ENCODE data around the gene CLEC4E. TPM values are rescaled to one million over a fixed set of nuclear protein-coding genes. Genes with fewer than 3 reads are reported as not detected.

CLEC4E gene
- total RNA-seq, 6 experiments from 2014 or later: 0.42 to 3.1 (median 0.99) TPM

GRCh38 chr12:8554451-8555195, 13.9 kb upstream of the CLEC4E start:
- TF ChIP-seq POLR2A (IDR thresholded peaks at IDR 0.05): no peak
- ATAC-seq: no peak
- no peak overlapping the region for H3K27ac ChIP-seq
- H3K4me1 ChIP-seq: no peaks in the 10 kb centered on the region
- no peaks in the 10 kb centered on the region for H3K36me3 ChIP-seq
- WGBS (ENCODE audit: insufficient coverage, low coverage, low lambda C conversion rate, missing lambda C conversion rate): 77% methylated on average over 5 of the region's 5 CpGs
- H3K9me3 ChIP-seq: no peaks in the 10 kb centered on the region
- H3K27me3 ChIP-seq: no peaks in the 10 kb centered on the region
- intact Hi-C loops (cut with DNase I): no loop called here
- DNase-seq: no peak
- no peak overlapping the region for H3K4me3 ChIP-seq

- no peak for TF ChIP-seq POLR2A (IDR thresholded peaks at IDR 0.05)
- no peak for TF ChIP-seq CTCF (IDR thresholded peaks at IDR 0.05)
- Histone ChIP-seq H3K4me3 (no peak overlapping the region), H3K36me3 (no peaks in the 10 kb centered on the region), H3K4me1 (no peaks in the 10 kb centered on the region), H3K27me3 (no peaks in the 10 kb centered on the region), H3K27ac (no peak overlapping the region), H3K9me3 (no peaks in the 10 kb centered on the region)
- WGBS (ENCODE audit: insufficient coverage, low coverage, low lambda C conversion rate, missing lambda C conversion rate): 71% methylated on average over 6 of the region's 6 CpGs
- ATAC-seq (no peak), DNase-seq (no peak)
- intact Hi-C loops (cut with DNase I): no loop called here
These were observed 12.5 kb upstream of the CLEC4E start for GRCh38 chr12:8553088-8553627.

GRCh38 chr12:8549381-8549780, 8.7 kb upstream of the CLEC4E start:
- 58% methylated on average over 4 of the region's 5 CpGs for WGBS (ENCODE audit: insufficient coverage, low coverage, low lambda C conversion rate, missing lambda C conversion rate)
- no peak for TF ChIP-seq CTCF (IDR thresholded peaks at IDR 0.05)
- no peak for TF ChIP-seq POLR2A (IDR thresholded peaks at IDR 0.05)
- no peak for DNase-seq
- Histone ChIP-seq H3K27ac (no peak overlapping the region), H3K4me3 (no peak overlapping the region), H3K4me1 (no peaks in the 10 kb centered on the region), H3K27me3 (no peaks in the 10 kb centered on the region), H3K36me3 (no peaks in the 10 kb centered on the region), H3K9me3 (no peaks in the 10 kb centered on the region)
- intact Hi-C loops (cut with DNase I): loop anchor here in 1 of 2 donors (10.0 kb wide), 1 partner anchor 55 kb away; no protein-coding TSS in a partner anchor
- no peak for ATAC-seq

DNA sequence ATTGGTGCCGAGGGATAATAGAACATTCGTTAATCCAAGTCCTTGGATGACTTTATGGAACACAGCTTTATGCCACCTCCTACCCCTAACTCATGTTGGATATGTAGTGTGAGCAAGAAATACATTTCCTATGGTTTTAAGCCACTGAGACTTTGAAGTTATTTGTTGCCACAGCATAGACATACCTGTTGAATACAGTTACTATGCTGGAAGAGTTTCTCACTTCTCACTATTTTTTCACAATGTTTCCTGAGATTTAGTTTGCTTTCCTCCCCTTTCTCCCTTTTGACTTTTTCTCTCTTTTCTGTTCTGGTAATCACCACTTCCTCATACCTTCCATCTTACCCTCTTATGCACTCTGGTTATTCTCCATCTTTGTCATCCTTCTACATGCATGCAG, 7.5 kb upstream of the CLEC4E start:
- H3K4me3 ChIP-seq: no peak overlapping the region
- no peak overlapping the region for H3K27ac ChIP-seq
- intact Hi-C loops (cut with DNase I): loop anchor here in 1 of 2 donors (10.0 kb wide), 1 partner anchor 57 kb away; no protein-coding TSS in a partner anchor
- DNase-seq (no peak), ATAC-seq (no peak)
- no peaks in the 10 kb centered on the region for H3K4me1 ChIP-seq
- 68% methylated on average over 2 of the region's 2 CpGs for WGBS (ENCODE audit: insufficient coverage, low coverage, low lambda C conversion rate, missing lambda C conversion rate)
- no peaks in the 10 kb centered on the region for H3K36me3 ChIP-seq
- TF ChIP-seq POLR2A (IDR thresholded peaks at IDR 0.05) (no peak), CTCF (IDR thresholded peaks at IDR 0.05) (no peak)
- no peaks in the 10 kb centered on the region for H3K27me3 ChIP-seq
- no peaks in the 10 kb centered on the region for H3K9me3 ChIP-seq

- H3K4me3 ChIP-seq: no peak overlapping the region
- TF ChIP-seq POLR2A (IDR thresholded peaks at IDR 0.05) (no peak), CTCF (IDR thresholded peaks at IDR 0.05) (no peak)
- no peaks in the 10 kb centered on the region for H3K9me3 ChIP-seq
- H3K27ac ChIP-seq: no peak overlapping the region
- no peaks in the 10 kb centered on the region for H3K36me3 ChIP-seq
- DNase-seq (no peak), ATAC-seq (no peak)
- H3K27me3 ChIP-seq: no peaks in the 10 kb centered on the region
- 33% methylated on average over 2 of the region's 2 CpGs for WGBS (ENCODE audit: insufficient coverage, low coverage, low lambda C conversion rate, missing lambda C conversion rate)
- no peaks in the 10 kb centered on the region for H3K4me1 ChIP-seq
- intact Hi-C loops (cut with DNase I): loop anchor here in 1 of 2 donors (10.0 kb wide), 1 partner anchor 57 kb away; no protein-coding TSS in a partner anchor
These were observed 6.9 kb upstream of the CLEC4E start for GRCh38 chr12:8547645-8548044.
